Measurements from ENCODE around the gene KMT2C. TPM values are rescaled to one million over a fixed set of nuclear protein-coding genes. Genes with fewer than 3 reads are reported as not detected.
"Not testable (repeated sequence)": the region's sequence is repeated elsewhere in the genome, so short reads cannot be mapped to it uniquely, and the experiment has no call there.

Gene KMT2C
- total RNA-seq, 1 donor from 2014 or later: 18.0 TPM

DNA sequence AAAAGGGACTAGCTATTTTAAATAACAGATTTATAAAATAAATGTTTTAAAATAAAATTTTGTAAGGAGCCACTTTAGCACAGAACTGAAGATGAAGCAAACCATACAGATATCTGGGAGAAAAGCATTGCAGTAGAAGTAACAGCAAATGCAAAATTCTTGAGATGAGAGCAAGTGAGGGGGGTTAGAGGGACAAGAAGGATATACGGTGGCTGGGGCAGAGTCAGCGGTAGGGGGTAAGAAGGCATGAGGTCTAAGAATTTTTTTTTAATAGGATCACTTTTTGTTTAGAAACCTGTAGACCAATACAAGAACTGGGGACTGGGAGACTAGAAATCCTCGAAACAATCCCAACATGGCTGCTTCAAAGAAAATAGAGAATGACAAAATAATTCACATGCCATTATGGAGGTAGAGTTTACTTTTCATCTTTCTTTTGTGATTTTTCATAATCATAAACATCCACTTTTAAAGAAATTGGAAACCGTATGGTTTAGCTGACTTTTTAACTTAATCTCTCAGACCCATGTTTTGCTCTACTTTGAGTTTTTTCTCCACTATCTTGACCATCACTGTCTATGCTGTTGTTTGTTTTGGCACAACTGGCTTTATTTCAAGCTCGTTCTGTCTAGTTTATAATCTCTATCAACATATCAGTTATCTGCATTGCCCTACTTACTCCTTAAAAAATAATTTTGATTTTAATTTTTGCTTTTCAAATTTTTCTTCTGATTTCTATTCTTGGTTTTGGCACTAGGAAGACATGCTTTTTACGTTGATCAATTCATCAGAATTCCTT, 73.5 kb downstream of the KMT2C start:
- H3K4me3 ChIP-seq (ENCODE audit: low read depth, low read length): no peak overlapping the region
- DNase-seq (ENCODE audit: low read depth): no peak
- no peak for TF ChIP-seq CTCF (conservative IDR thresholded peaks at IDR 0.05; ENCODE audit: low read depth, low read length)

DNA sequence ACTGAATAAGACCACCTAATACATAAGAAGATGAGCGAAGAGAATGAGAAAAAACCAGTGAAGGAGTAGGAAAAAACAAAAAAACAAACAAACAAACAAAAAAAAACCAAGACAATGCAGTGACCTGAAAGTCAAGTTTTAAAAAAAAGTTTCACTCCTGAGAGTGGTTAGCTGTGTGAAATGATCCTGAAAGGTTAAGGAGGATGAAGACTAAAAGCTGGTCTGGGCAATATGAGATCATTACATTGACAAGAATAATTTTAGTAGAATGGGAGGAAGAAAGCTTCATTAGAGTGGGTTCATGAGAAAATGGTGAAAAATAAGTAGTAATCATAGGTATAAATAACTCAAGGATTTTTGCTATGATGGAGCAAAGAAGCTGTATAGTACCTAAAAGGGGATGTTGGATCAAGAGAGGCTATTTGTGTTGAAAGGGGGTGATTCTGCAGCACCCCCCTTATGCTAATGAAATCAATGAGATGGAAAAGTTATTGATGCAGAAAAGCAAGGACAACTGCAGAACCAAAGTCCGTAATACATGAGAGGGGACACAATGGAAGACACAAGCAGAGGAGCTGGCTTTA, 80.2 kb downstream of the KMT2C start:
- DNase-seq (ENCODE audit: low read depth): no peak
- TF ChIP-seq CTCF (conservative IDR thresholded peaks at IDR 0.05; ENCODE audit: low read depth, low read length): no peak
- no peak overlapping the region for H3K4me3 ChIP-seq (ENCODE audit: low read depth, low read length)

GRCh38 chr7:152354061-152354460, 81.7 kb downstream of the KMT2C start:
- no peak for DNase-seq (ENCODE audit: low read depth)
- TF ChIP-seq CTCF (conservative IDR thresholded peaks at IDR 0.05; ENCODE audit: low read depth, low read length): no peak
- no peak overlapping the region for H3K4me3 ChIP-seq (ENCODE audit: low read depth, low read length)

DNA sequence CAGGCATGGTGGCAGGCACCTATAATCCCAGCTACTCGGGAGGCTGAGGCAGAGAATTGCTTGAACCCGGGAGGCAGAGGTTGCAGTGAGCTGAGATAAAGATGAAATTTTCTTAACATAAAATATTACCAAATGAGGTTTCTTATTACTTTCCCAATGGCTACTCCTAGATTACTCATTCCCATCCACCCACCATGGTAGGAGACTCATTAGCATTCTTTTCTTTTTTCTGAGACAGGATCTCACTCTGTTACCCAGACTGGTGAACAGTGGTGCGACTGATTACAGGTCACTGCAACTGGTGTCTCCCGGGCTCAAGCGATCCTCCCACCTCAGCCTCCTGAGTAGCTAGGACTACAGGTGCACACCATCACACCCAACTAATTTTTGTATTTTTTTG, 82.5 kb downstream of the KMT2C start:
- not testable (repeated sequence) for DNase-seq (ENCODE audit: low read depth); H3K4me3 ChIP-seq (ENCODE audit: low read depth, low read length)

DNA sequence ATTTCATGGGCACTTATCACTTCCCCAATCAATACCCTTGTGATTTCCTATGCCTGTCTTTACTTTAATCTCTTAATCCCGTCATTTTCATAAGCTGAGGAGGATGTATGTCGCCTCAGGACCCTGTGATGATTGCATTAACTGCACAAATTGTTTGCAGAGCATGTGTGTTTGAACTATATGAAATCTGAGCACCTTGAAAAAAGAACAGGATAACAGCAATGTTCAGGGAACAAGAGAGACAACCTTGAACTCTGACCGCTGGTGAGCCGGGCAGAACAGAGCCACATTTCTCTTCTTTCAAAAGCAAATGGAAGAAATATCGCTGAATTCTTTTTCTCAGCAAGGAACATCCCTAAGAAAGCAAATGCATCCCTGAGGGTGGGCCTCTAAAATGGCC, 84.1 kb downstream of the KMT2C start:
- not testable (repeated sequence) for H3K4me3 ChIP-seq (ENCODE audit: low read depth, low read length); DNase-seq (ENCODE audit: low read depth)

DNA sequence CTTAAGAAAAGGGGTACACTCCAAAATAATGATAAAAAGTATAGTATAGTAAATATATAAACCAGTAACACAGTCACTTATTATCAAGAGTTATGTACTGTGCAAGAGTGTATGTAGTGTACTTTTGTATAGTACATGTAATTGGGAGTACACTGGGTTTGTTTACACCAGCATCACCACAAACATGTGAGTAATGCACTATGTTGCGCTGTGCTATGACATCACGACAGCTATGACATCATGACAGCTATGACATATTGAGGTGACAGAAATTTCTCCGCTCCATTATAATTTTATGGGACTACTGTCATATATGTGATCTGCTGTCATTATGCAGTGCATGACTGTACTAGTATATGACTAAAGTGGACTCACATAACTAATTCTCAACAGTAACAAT, 84.6 kb downstream of the KMT2C start:
- TF ChIP-seq CTCF (conservative IDR thresholded peaks at IDR 0.05; ENCODE audit: low read depth, low read length): no peak
- H3K4me3 ChIP-seq (ENCODE audit: low read depth, low read length): no peak overlapping the region
- DNase-seq (ENCODE audit: low read depth): no peak

- no peak for DNase-seq (ENCODE audit: low read depth)
- no peak overlapping the region for H3K4me3 ChIP-seq (ENCODE audit: low read depth, low read length)
- TF ChIP-seq CTCF (conservative IDR thresholded peaks at IDR 0.05; ENCODE audit: low read depth, low read length): no peak
Measured at GRCh38 chr7:152347888-152348287, 87.9 kb downstream of the KMT2C start.

DNA sequence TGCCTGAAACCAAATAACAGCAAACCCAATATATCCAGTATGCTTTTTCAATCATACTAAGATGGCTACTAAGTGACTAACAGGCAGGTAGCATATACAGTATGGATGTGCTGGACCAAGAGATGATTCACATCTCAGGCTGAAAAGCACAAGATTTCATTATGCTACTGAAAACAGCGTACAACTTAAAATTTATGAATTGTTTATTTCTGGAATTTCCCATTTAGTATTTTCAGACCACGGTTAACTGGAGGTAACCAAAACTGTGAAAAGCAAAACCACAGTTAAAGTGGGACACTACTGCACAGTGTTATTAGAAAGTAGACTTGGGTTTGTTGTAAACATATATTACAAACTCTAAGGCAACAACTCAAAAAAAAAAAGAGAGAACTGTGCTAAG, 91.5 kb downstream of the KMT2C start:
- no peak overlapping the region for H3K4me3 ChIP-seq (ENCODE audit: low read depth, low read length)
- DNase-seq (ENCODE audit: low read depth): no peak
- TF ChIP-seq CTCF (conservative IDR thresholded peaks at IDR 0.05; ENCODE audit: low read depth, low read length): no peak
